K562 (cell line): ENCODE results near the gene HIPK2.
A peak's percentile ranks its signal among the peaks of the same experiment; 100 is the strongest.

ENCODE experiments used
- CHD2 ChIP-seq: IDR thresholded peaks from 2 replicates; pipeline ENCODE4 v1.6.1; 2011; ENCODE audit warnings: low read depth, low read length
- CTCF ChIP-seq, 3 experiments: IDR thresholded peaks in 2 of 3; conservative IDR thresholded peaks in 1 of 3; 2 replicates each; pipeline ENCODE4 v1.5.1; 2011 to 2012; ENCODE audit warnings: low read length in 3 of 3, mild to moderate bottlenecking in 3 of 3, control low read depth in 2 of 3, improper control_type of control experiment in 1 of 3, inconsistent platforms in 1 of 3, low read depth in 1 of 3, mixed read lengths in 1 of 3, moderate library complexity in 1 of 3; ENCODE audit not compliant: insufficient read depth in 2 of 3
- EP300 ChIP-seq: IDR thresholded peaks from 2 replicates; pipeline ENCODE4 v1.6.1; 2012; ENCODE audit warnings: low read length, improper control_type of control experiment
- EZH2 ChIP-seq: IDR thresholded peaks from 2 replicates; pipeline ENCODE4 v1.6.1; 2012; ENCODE audit warnings: low read depth, mild to moderate bottlenecking, inconsistent platforms, low read length, borderline replicate concordance
- HDAC1 ChIP-seq, 2 experiments: fragments of 450-650 bp; IDR thresholded peaks; 2 replicates each; pipeline ENCODE4 v1.6.1; 2016 to 2017; ENCODE audit warnings: inconsistent platforms in 1 of 2, mild to moderate bottlenecking in 1 of 2, moderate library complexity in 1 of 2
- TBL1XR1 ChIP-seq, 2 experiments: IDR thresholded peaks; 2 replicates each; pipeline ENCODE4 v1.6.1; 2012; ENCODE audit warnings: improper control_type of control experiment in 2 of 2, low read length in 2 of 2, mild to moderate bottlenecking in 1 of 2
- TEAD4 ChIP-seq, 2 experiments: sonication (generic) in 1 of 2; formaldehyde crosslinking in 1 of 2; IDR thresholded peaks; 2 replicates each; pipeline versions ENCODE4 v1.6.1 to v1.8.0; 2012 to 2022; ENCODE audit warnings: borderline replicate concordance in 1 of 2, inconsistent platforms in 1 of 2, low read length in 1 of 2, mild to moderate bottlenecking in 1 of 2, missing genetic modification reagents in 1 of 2
- THRA ChIP-seq: fragments of 450-650 bp; IDR thresholded peaks from 2 replicates; pipeline ENCODE4 v1.6.1; 2017; ENCODE audit warnings: mild to moderate bottlenecking, moderate library complexity
- YBX1 ChIP-seq: fragments of 450-650 bp; IDR thresholded peaks from 2 replicates; pipeline ENCODE4 v1.7.1; 2016; ENCODE audit warnings: mild to moderate bottlenecking
- ZBED1 ChIP-seq: IDR thresholded peaks from 2 replicates; pipeline ENCODE4 v1.6.1; 2014
- ZFP1 ChIP-seq: fragments of 450-650 bp; formaldehyde crosslinking; IDR thresholded peaks from 2 replicates; pipeline ENCODE4 v1.4.0; 2020; ENCODE audit warnings: mild to moderate bottlenecking, mixed read lengths
- ZNF146 ChIP-seq: IDR thresholded peaks from one replicate; pipeline ENCODE4 v1.6.1; 2018; ENCODE audit warnings: missing compliant biosample characterization; ENCODE audit not compliant: unreplicated experiment
- TF ChIP-seq, protein P1 (sequence below), 2 experiments: fragments of 450-650 bp in 1 of 2; sonication (generic) in 1 of 2; formaldehyde crosslinking in 1 of 2; IDR thresholded peaks in 1 of 2; conservative IDR thresholded peaks in 1 of 2; 2 replicates each; pipeline versions ENCODE4 v1.6.1 to v1.8.1; 2016 to 2023; ENCODE audit warnings: mild to moderate bottlenecking in 2 of 2, moderate library complexity in 2 of 2, inconsistent platforms in 1 of 2, missing genetic modification reagents in 1 of 2

DNA sequence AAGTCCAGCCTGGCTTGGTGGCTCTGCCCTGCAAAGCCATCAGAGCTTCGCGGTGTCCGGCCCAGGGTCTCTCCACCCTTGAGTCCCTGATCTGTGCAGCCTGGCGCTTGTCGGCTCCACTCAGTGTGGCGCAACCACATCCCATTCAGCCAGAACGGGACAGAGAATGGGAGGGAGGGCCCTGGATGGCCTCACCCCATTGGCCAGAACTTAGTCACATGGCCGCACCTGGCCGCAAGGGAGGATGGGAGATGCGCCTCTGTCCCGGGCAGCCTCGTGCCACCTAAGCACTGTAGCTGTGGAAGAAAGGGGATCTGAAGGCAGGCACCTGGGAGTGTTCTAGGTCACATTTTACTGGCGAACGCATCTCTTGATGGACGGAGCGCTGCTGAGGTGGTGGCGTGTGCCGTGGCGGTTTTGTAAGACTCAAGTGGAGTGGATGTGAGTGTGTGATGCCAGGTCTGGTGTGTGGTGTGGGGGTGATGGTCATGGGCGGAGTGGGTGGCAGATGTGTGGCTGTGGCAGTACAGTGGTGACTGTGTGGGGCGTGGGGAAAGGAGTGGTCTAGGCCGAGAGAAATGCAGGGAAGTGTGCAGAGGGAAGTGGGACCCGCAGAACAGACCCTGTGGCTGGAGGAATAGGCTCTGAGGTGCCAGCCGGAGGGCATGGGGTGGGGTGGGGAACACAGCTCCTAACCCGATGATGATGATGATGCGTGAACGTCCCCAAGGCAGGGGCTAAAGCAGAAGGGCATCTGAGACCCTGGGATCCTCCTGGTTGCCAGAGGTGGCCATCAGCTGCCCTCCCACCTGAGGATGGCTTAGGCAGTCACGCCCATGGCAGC lies 235.3 kb downstream of the HIPK2 start:
- TF ChIP-seq ZFP1 (CRISPR knock-in tag) (no peak), YBX1 (no peak), ZBED1 (no peak), HDAC1 (IDR thresholded peaks at IDR 0.05) (peak in 1 of 2 experiments; percentile 43; a peak in 1 of 4 replicates), CHD2 (no peak), CTCF (IDR thresholded peaks at IDR 0.05 in 2 of 3, conservative IDR thresholded peaks at IDR 0.05 in 1 of 3; ENCODE audit: insufficient read depth in 2 of 3, low read depth in 1 of 3, low read length in 3 of 3) (no peak), ZNF146 (CRISPR knock-in tag) (no peak), THRA (no peak), EP300 (no peak), TBL1XR1 (IDR thresholded peaks at IDR 0.05; ENCODE audit: low read length in 2 of 2) (no peak), EZH2 (no peak), TEAD4 (IDR thresholded peaks at IDR 0.05; ENCODE audit: low read length) (no peak), TEAD4 (CRISPR knock-in tag; IDR thresholded peaks at IDR 0.05; ENCODE audit: borderline replicate concordance) (no peak)
- TF ChIP-seq, protein P1, sequence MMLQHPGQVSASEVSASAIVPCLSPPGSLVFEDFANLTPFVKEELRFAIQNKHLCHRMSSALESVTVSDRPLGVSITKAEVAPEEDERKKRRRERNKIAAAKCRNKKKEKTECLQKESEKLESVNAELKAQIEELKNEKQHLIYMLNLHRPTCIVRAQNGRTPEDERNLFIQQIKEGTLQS (IDR thresholded peaks at IDR 0.05) = no peak
- TF ChIP-seq, protein P1 (CRISPR knock-in tag; conservative IDR thresholded peaks at IDR 0.05) = no peak
